Measurements from ENCODE around the gene ZBTB24. TPM values are rescaled to one million over a fixed set of nuclear protein-coding genes. Genes with fewer than 3 reads are reported as not detected.

ZBTB24 gene
- total RNA-seq, 1 donor from 2014 or later = 6.4 TPM

- no peaks in the 10 kb centered on the region for H3K36me3 Mint-ChIP-seq (ENCODE audit: unreplicated experiment)
- H3K27ac Mint-ChIP-seq (ENCODE audit: unreplicated experiment) = no peak overlapping the region
- H3K4me1 Mint-ChIP-seq (ENCODE audit: low read depth, unreplicated experiment) = no peaks in the 10 kb centered on the region
- DNase-seq = no peak
- no peak for TF ChIP-seq CTCF (IDR thresholded peaks at IDR 0.05; ENCODE audit: partially characterized antibody, unreplicated experiment)
- no peaks in the 10 kb centered on the region for H3K27me3 Mint-ChIP-seq (ENCODE audit: unreplicated experiment)
- no peak overlapping the region for H3K4me3 Mint-ChIP-seq (ENCODE audit: unreplicated experiment)
- no peaks in the 10 kb centered on the region for H3K9me3 Mint-ChIP-seq (ENCODE audit: unreplicated experiment)
Measured at GRCh38 chr6:109503327-109504224, 20.6 kb upstream of the ZBTB24 start.

- H3K36me3 Mint-ChIP-seq (ENCODE audit: unreplicated experiment) = no peaks in the 10 kb centered on the region
- TF ChIP-seq CTCF (IDR thresholded peaks at IDR 0.05; ENCODE audit: partially characterized antibody, unreplicated experiment) = no peak
- no peak overlapping the region for H3K4me3 Mint-ChIP-seq (ENCODE audit: unreplicated experiment)
- no peaks in the 10 kb centered on the region for H3K9me3 Mint-ChIP-seq (ENCODE audit: unreplicated experiment)
- H3K27me3 Mint-ChIP-seq (ENCODE audit: unreplicated experiment) = no peaks in the 10 kb centered on the region
- no peaks in the 10 kb centered on the region for H3K4me1 Mint-ChIP-seq (ENCODE audit: low read depth, unreplicated experiment)
- DNase-seq = no peak
- H3K27ac Mint-ChIP-seq (ENCODE audit: unreplicated experiment) = no peak overlapping the region
Measured at GRCh38 chr6:109498936-109499335, 15.9 kb upstream of the ZBTB24 start.

- Mint-ChIP-seq H3K27me3 (ENCODE audit: unreplicated experiment) (no peaks in the 10 kb centered on the region), H3K36me3 (ENCODE audit: unreplicated experiment) (no peaks in the 10 kb centered on the region), H3K4me1 (ENCODE audit: low read depth, unreplicated experiment) (no peaks in the 10 kb centered on the region), H3K4me3 (ENCODE audit: unreplicated experiment) (no peak overlapping the region), H3K27ac (ENCODE audit: unreplicated experiment) (no peak overlapping the region), H3K9me3 (ENCODE audit: unreplicated experiment) (no peaks in the 10 kb centered on the region)
- no peak for TF ChIP-seq CTCF (IDR thresholded peaks at IDR 0.05; ENCODE audit: partially characterized antibody, unreplicated experiment)
- DNase-seq = no peak
Measured at GRCh38 chr6:109498052-109498451, 15.0 kb upstream of the ZBTB24 start.

- TF ChIP-seq CTCF (IDR thresholded peaks at IDR 0.05; ENCODE audit: partially characterized antibody, unreplicated experiment) = no peak
- Mint-ChIP-seq H3K4me1 (ENCODE audit: low read depth, unreplicated experiment) (peaks cover 3% of the 10 kb centered on the region), H3K36me3 (ENCODE audit: unreplicated experiment) (no peaks in the 10 kb centered on the region), H3K27ac (ENCODE audit: unreplicated experiment) (no peak overlapping the region), H3K9me3 (ENCODE audit: unreplicated experiment) (no peaks in the 10 kb centered on the region), H3K27me3 (ENCODE audit: unreplicated experiment) (no peaks in the 10 kb centered on the region), H3K4me3 (ENCODE audit: unreplicated experiment) (no peak overlapping the region)
- no peak for DNase-seq
Measured at GRCh38 chr6:109496036-109496772, 13.2 kb upstream of the ZBTB24 start.

GRCh38 chr6:109493865-109494264 lies 10.8 kb upstream of the ZBTB24 start:
- Mint-ChIP-seq H3K4me3 (ENCODE audit: unreplicated experiment) (no peak overlapping the region), H3K27me3 (ENCODE audit: unreplicated experiment) (no peaks in the 10 kb centered on the region), H3K4me1 (ENCODE audit: low read depth, unreplicated experiment) (peaks cover 10% of the 10 kb centered on the region), H3K27ac (ENCODE audit: unreplicated experiment) (no peak overlapping the region), H3K36me3 (ENCODE audit: unreplicated experiment) (no peaks in the 10 kb centered on the region), H3K9me3 (ENCODE audit: unreplicated experiment) (no peaks in the 10 kb centered on the region)
- no peak for TF ChIP-seq CTCF (IDR thresholded peaks at IDR 0.05; ENCODE audit: partially characterized antibody, unreplicated experiment)
- no peak for DNase-seq
